H1 (cell line): ENCODE results near the gene DLEC1. TPM values are rescaled to one million over a fixed set of nuclear protein-coding genes. Genes with fewer than 3 reads are reported as not detected.

ENCODE experiments used
- CTCF ChIA-PET: fragments of 300-600 bp; sonication (Branson Sonifier 250); formaldehyde crosslinking; loops from one replicate; lab custom pipeline; 2021; ENCODE audit not compliant: partially characterized antibody; lab: Charles Lee
- POLR2A ChIA-PET: fragments of 300-600 bp; sonication (Branson Sonifier 250); formaldehyde crosslinking; loops from one replicate; lab custom pipeline; 2021; ENCODE audit warnings: inconsistent platforms; ENCODE audit not compliant: partially characterized antibody; lab: Charles Lee
- DNase-seq, 2 experiments: peaks; one replicate each; pipeline versions ENCODE4 v3.0.0 to v3.0.0-alpha.2; 2010 to 2022; ENCODE audit warnings: low spot score in 2 of 2, low read depth in 1 of 2, mixed read lengths in 1 of 2
- FAIRE-seq: peaks from 2 replicates; lab custom pipeline; 2011; peaks lifted over from hg19 to GRCh38; lab: Jason Lieb, UNC
- H2AFZ ChIP-seq: 2 replicates; pipeline ENCODE4 v1.8.1; 2012; ENCODE audit warnings: low read length, inconsistent platforms
- H2AK5ac ChIP-seq: 2 replicates; pipeline ENCODE4 v1.6.1; 2013; ENCODE audit warnings: low read depth, low read length
- H2BK120ac ChIP-seq: replicated peaks from 2 replicates; pipeline ENCODE3; 2013; ENCODE audit warnings: low read depth, low read length, inconsistent platforms
- H2BK12ac ChIP-seq: 2 replicates; pipeline ENCODE4 v1.6.1; 2013; ENCODE audit warnings: low read depth, low read length
- H2BK15ac ChIP-seq: 2 replicates; pipeline ENCODE4 v1.6.1; 2013; ENCODE audit warnings: low read length
- H2BK20ac ChIP-seq: 2 replicates; pipeline ENCODE4 v1.6.1; 2013; ENCODE audit warnings: low read length
- H2BK5ac ChIP-seq: 2 replicates; pipeline ENCODE4 v1.6.1; 2013; ENCODE audit warnings: low read depth, low read length
- H3K14ac ChIP-seq: 2 replicates; pipeline ENCODE4 v1.6.1; 2013; ENCODE audit warnings: inconsistent platforms; ENCODE audit not compliant: insufficient read length
- H3K18ac ChIP-seq: 2 replicates; pipeline ENCODE4 v1.6.1; 2013; ENCODE audit warnings: low read length; ENCODE audit errors: extremely low read depth
- H3K23ac ChIP-seq: 2 replicates; pipeline ENCODE4 v1.6.1; 2013; ENCODE audit warnings: inconsistent platforms; ENCODE audit not compliant: insufficient read length
- H3K23me2 ChIP-seq: 2 replicates; pipeline ENCODE4 v1.6.1; 2013; ENCODE audit warnings: low read depth, low read length
- H3K27ac ChIP-seq: 2 replicates; pipeline ENCODE4 v1.6.1; 2011; ENCODE audit warnings: low read depth, low read length, inconsistent platforms
- H3K27me3 ChIP-seq, 4 experiments: replicated peaks in 1 of 4; 1 replicate in 1 of 4; 2 replicates in 3 of 4; pipeline versions ENCODE4 v1.6.1 to v1.8.1; 2011 to 2013; ENCODE audit warnings: low read length in 3 of 4, mild to moderate bottlenecking in 3 of 4, inconsistent platforms in 2 of 4, mixed read lengths in 2 of 4, moderate library complexity in 1 of 4; ENCODE audit not compliant: control insufficient read depth in 3 of 4, insufficient read depth in 3 of 4; ENCODE audit errors: extremely low read depth in 1 of 4
- H3K36me3 ChIP-seq, 4 experiments: 2 replicates each; pipeline versions ENCODE4 v1.6.1 to v1.8.1; 2011 to 2013; ENCODE audit warnings: mild to moderate bottlenecking in 4 of 4, low read length in 3 of 4, moderate library complexity in 2 of 4, control low read depth in 1 of 4, inconsistent platforms in 1 of 4; ENCODE audit not compliant: insufficient read depth in 4 of 4, control insufficient read depth in 2 of 4
- H3K4ac ChIP-seq: replicated peaks from 2 replicates; pipeline ENCODE3; 2013; ENCODE audit warnings: low read length, low read depth, mixed read lengths, inconsistent platforms; ENCODE audit not compliant: insufficient read length
- H3K4me1 ChIP-seq, 4 experiments: replicated peaks in 1 of 4; 1 replicate in 1 of 4; 2 replicates in 3 of 4; pipeline versions ENCODE4 v1.6.1 to v1.8.1; 2011 to 2013; ENCODE audit warnings: low read length in 3 of 4, inconsistent platforms in 2 of 4, mixed read lengths in 1 of 4; ENCODE audit not compliant: insufficient read depth in 4 of 4, control insufficient read depth in 3 of 4
- H3K4me2 ChIP-seq, 2 experiments: 2 replicates each; pipeline versions ENCODE4 v1.6.1 to v1.8.1; 2011 to 2013; ENCODE audit warnings: low read depth in 2 of 2, low read length in 2 of 2, control low read depth in 1 of 2, inconsistent platforms in 1 of 2, mild to moderate bottlenecking in 1 of 2; ENCODE audit not compliant: insufficient read depth in 1 of 2
- H3K4me3 ChIP-seq, 4 experiments: fragments of 200-600, 300-600 bp in 1 of 4; sonication (generic), shearing (Covaris generic), sonication (Bioruptor Twin) in 1 of 4; 2 replicates each; pipeline versions ENCODE4 v1.5.1 to v1.8.1; 2011 to 2016; ENCODE audit warnings: low read length in 4 of 4, low read depth in 3 of 4, control low read depth in 2 of 4, inconsistent platforms in 2 of 4, mild to moderate bottlenecking in 2 of 4, mixed read lengths in 1 of 4, moderate library complexity in 1 of 4; ENCODE audit not compliant: insufficient read depth in 2 of 4; ENCODE audit errors: extremely low read depth in 1 of 4
- H3K56ac ChIP-seq: replicated peaks from 2 replicates; pipeline ENCODE3; 2013; ENCODE audit warnings: low read depth, mild to moderate bottlenecking, mixed read lengths, low read length, inconsistent platforms; ENCODE audit not compliant: insufficient read length
- H3K79me1 ChIP-seq: 2 replicates; pipeline ENCODE4 v1.6.1; 2013; ENCODE audit warnings: low read depth, low read length, control low read depth
- H3K79me2 ChIP-seq, 2 experiments: 2 replicates each; pipeline versions ENCODE4 v1.6.1 to v1.8.1; 2012 to 2013; ENCODE audit warnings: low read length in 2 of 2, mild to moderate bottlenecking in 2 of 2, inconsistent platforms in 1 of 2; ENCODE audit not compliant: insufficient read depth in 2 of 2, control insufficient read depth in 1 of 2
- H3K9ac ChIP-seq, 4 experiments: replicated peaks in 1 of 4; 1 replicate in 1 of 4; 2 replicates in 3 of 4; pipeline versions ENCODE4 v1.6.1 to v1.8.1; 2011 to 2013; ENCODE audit warnings: low read depth in 3 of 4, low read length in 3 of 4, control low read depth in 2 of 4, mild to moderate bottlenecking in 2 of 4, moderate library complexity in 2 of 4, inconsistent platforms in 1 of 4; ENCODE audit errors: extremely low read depth in 1 of 4
- H3K9me3 ChIP-seq, 2 experiments: 2 replicates each; pipeline versions ENCODE4 v1.6.1 to v1.8.1; 2012 to 2013; ENCODE audit warnings: mild to moderate bottlenecking in 2 of 2, moderate library complexity in 2 of 2, control low read depth in 1 of 2, inconsistent platforms in 1 of 2, low read depth in 1 of 2, low read length in 1 of 2, mixed read lengths in 1 of 2; ENCODE audit not compliant: insufficient read depth in 2 of 2
- H4K20me1 ChIP-seq, 2 experiments: replicated peaks in 1 of 2; 2 replicates each; pipeline versions ENCODE3 to v1.8.1; 2011 to 2013; ENCODE audit warnings: inconsistent platforms in 2 of 2, low read length in 2 of 2, mild to moderate bottlenecking in 1 of 2; ENCODE audit not compliant: insufficient read depth in 2 of 2, control insufficient read depth in 1 of 2
- H4K5ac ChIP-seq: 2 replicates; pipeline ENCODE4 v1.6.1; 2013; ENCODE audit warnings: low read length, low read depth, mixed read lengths, inconsistent platforms; ENCODE audit not compliant: insufficient read length
- H4K8ac ChIP-seq: 2 replicates; pipeline ENCODE4 v1.8.0; 2013; ENCODE audit warnings: mild to moderate bottlenecking, moderate library complexity, low read length, inconsistent platforms; ENCODE audit not compliant: insufficient read depth; ENCODE audit errors: extremely low read depth
- H4K91ac ChIP-seq: replicated peaks from 2 replicates; pipeline ENCODE3; 2013; ENCODE audit warnings: low read length, mixed read lengths, inconsistent platforms; ENCODE audit not compliant: insufficient read length
- CBX5 ChIP-seq: fragments of 300-800, 300-1000 bp; sonication (generic); IDR thresholded peaks from 2 replicates; pipeline ENCODE4 v1.7.1; 2016; ENCODE audit warnings: antibody characterized with exemption, low read length, low read depth
- FOSL1 ChIP-seq: IDR thresholded peaks from 2 replicates; pipeline ENCODE4 v1.6.1; 2011; ENCODE audit warnings: mild to moderate bottlenecking, low read depth, low read length, moderate library complexity; ENCODE audit not compliant: insufficient read depth
- NANOG ChIP-seq: IDR thresholded peaks from 2 replicates; pipeline ENCODE4 v1.6.1; 2011; ENCODE audit warnings: low read length, low read depth, mild to moderate bottlenecking, inconsistent platforms; ENCODE audit not compliant: insufficient read depth, poor library complexity, severe bottlenecking
- SIN3A ChIP-seq, 2 experiments: IDR thresholded peaks in 1 of 2; conservative IDR thresholded peaks in 1 of 2; 2 replicates each; pipeline ENCODE4 v1.6.1; 2011 to 2012; ENCODE audit warnings: low read length in 2 of 2, improper control_type of control experiment in 1 of 2, low read depth in 1 of 2, mild to moderate bottlenecking in 1 of 2
- YY1 ChIP-seq: IDR thresholded peaks from 2 replicates; pipeline ENCODE4 v1.6.1; 2011; ENCODE audit warnings: low read depth, mild to moderate bottlenecking, low read length
- WGBS, 2 experiments: shearing (Covaris generic) in 1 of 2; methylation state at CpG; one replicate each; pipeline versions ENCODE4 v1.1.6 to v1.1.7; 2013 to 2015; ENCODE audit warnings: low lambda C conversion rate in 2 of 2, mixed read lengths in 2 of 2, inconsistent platforms in 1 of 2, low coverage in 1 of 2, missing lambda C conversion rate in 1 of 2; ENCODE audit not compliant: insufficient replicate concordance in 2 of 2, insufficient coverage in 1 of 2, insufficient read length in 1 of 2; ENCODE audit errors: extremely low coverage in 1 of 2, missing lambda C conversion rate in 1 of 2; 5-methylcytosine and 5-hydroxymethylcytosine counted together
- polyA plus RNA-seq, 7 experiments: library from polyadenylated mRNA; depleted of rRNA in 3 of 7; stranded (reverse) in 5 of 7; unstranded in 2 of 7; fragments of >200 nt in 5 of 7; fragments of 200-250 nt in 2 of 7; gene quantifications; 1 replicate in 5 of 7; 2 replicates in 1 of 7; 4 replicates in 1 of 7; pipeline versions ENCODE4 v1.2.1 to v1.2.3, GENCODE V29; 2011 to 2013; ENCODE audit warnings: missing spikeins in 2 of 7, mixed read lengths in 2 of 7
- total RNA-seq: library from RNA; stranded (reverse); fragmentation: NEBNext Ultra II Directional; extraction: Animal tissue kit (Norgen Biotek cat#: 25700); gene quantifications from 2 replicates; pipeline ENCODE4 v1.2.1, GENCODE V29; 2021
- TF ChIP-seq, protein P1 (sequence below): IDR thresholded peaks from 2 replicates; pipeline ENCODE4 v1.6.1; 2012; ENCODE audit warnings: low read length, inconsistent platforms
- TF ChIP-seq, protein P2 (sequence below), 3 experiments: IDR thresholded peaks; 1 replicate in 2 of 3; 2 replicates in 1 of 3; pipeline versions ENCODE4 v1.5.1 to v1.6.1; 2011; ENCODE audit warnings: low read length in 3 of 3, mild to moderate bottlenecking in 3 of 3, inconsistent platforms in 2 of 3, low read depth in 1 of 3, moderate library complexity in 1 of 3; ENCODE audit not compliant: insufficient read depth in 1 of 3; ENCODE audit errors: control extremely low read depth in 1 of 3

DLEC1 gene
- total and polyA plus RNA-seq, 2 of the 8 experiments (the other 6 are each of a cell fraction or from before 2014, with no cell fraction given) = 0.26 to 0.76 TPM

DNA sequence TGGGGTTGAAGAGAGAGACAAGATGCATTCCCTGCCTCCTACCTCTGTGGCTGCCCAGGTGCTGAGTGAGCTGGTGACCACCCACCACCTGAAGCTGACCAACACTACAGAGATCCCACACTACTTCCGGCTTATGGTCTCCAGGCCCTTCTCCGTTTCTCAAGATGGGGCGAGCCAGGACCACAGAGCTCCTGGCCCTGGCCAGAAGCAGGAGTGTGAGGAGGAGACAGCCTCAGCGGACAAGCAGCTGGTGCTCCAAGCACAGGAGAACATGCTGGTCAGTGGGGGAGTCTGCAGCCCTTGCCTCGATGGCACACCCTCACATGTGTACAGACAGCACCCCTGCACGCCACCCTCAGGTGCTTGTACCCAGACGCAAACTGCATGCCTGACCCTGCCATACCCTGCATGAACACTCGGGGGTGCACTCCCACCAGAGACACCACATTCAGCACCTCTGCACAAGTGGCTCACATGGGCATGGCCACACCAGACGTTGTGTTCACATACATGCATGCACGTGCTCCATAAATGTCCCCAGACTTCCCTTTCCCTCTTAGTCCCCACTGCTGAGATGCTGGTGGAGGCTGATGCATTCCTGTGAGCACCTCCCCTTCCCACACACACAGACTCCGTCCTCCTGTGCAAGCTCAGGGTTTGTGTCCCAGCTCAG, 78.9 kb downstream of the DLEC1 start:
- H3K4me3 ChIP-seq = no peak overlapping the region
- no peaks in the 10 kb centered on the region for H3K27me3 ChIP-seq
- H3K4me1 ChIP-seq = no peaks in the 10 kb centered on the region
- peaks cover 0 to 8% of the 10 kb centered on the region in 2 experiments for H4K20me1 ChIP-seq
- FAIRE-seq (no peak), DNase-seq (peak in 1 of 2 experiments; percentile 87)
- H3K79me2 ChIP-seq = no peaks in the 10 kb centered on the region
- no peak overlapping the region for H2AK5ac ChIP-seq
- CTCF ChIA-PET = interaction anchor here (0.6 to 8.8 kb wide), 41 partner anchors 10 to 538 kb away, joined by 3 to 105 read pairs (median 4); partner anchors contain the start of genes ACAA1 and SLC22A14
- H3K23me2 ChIP-seq = no peaks in the 10 kb centered on the region
- no peak overlapping the region for H3K23ac ChIP-seq
- no peak overlapping the region for H3K14ac ChIP-seq
- H3K56ac ChIP-seq = no peak overlapping the region
- H3K9ac ChIP-seq = no peak overlapping the region
- no peak overlapping the region for H4K5ac ChIP-seq
- H3K9me3 ChIP-seq = no peaks in the 10 kb centered on the region; a peak in 1 of 4 replicates
- no peak overlapping the region for H2BK15ac ChIP-seq
- H2AFZ ChIP-seq = no peak overlapping the region
- no peak overlapping the region; the same call in 1 of the 2 replicates for H2BK12ac ChIP-seq
- H3K18ac ChIP-seq = no peak overlapping the region
- no peak overlapping the region for H3K4me2 ChIP-seq
- H3K36me3 ChIP-seq = peaks cover 0 to 11% (median 7%) of the 10 kb centered on the region in 4 experiments; a peak in 5 of 8 replicates
- 66% methylated on average over 11 of the region's 11 CpGs; no CpG with 5 or more reads in 1 of the 2 experiments for WGBS, 2 experiments
- POLR2A ChIA-PET = interaction anchor here (1.3 to 4.2 kb wide), 3 partner anchors 9 to 48 kb away, joined by 4 to 20 read pairs (median 14); no protein-coding TSS in a partner anchor
- no peak overlapping the region for H4K91ac ChIP-seq
- H2BK120ac ChIP-seq = no peak overlapping the region
- H2BK20ac ChIP-seq = no peak overlapping the region
- H4K8ac ChIP-seq = no peak overlapping the region
- no peaks in the 10 kb centered on the region for H3K79me1 ChIP-seq
- H3K27ac ChIP-seq = no peak overlapping the region
- no peak overlapping the region for H2BK5ac ChIP-seq
- no peak overlapping the region for H3K4ac ChIP-seq
- TF ChIP-seq CBX5 = no peak
- TF ChIP-seq SIN3A (conservative IDR thresholded peaks at IDR 0.05 in 1 of 2, IDR thresholded peaks at IDR 0.05 in 1 of 2; ENCODE audit: low read depth in 1 of 2, low read length in 2 of 2) = no peak
- no peak for TF ChIP-seq YY1
- TF ChIP-seq, protein P1, sequence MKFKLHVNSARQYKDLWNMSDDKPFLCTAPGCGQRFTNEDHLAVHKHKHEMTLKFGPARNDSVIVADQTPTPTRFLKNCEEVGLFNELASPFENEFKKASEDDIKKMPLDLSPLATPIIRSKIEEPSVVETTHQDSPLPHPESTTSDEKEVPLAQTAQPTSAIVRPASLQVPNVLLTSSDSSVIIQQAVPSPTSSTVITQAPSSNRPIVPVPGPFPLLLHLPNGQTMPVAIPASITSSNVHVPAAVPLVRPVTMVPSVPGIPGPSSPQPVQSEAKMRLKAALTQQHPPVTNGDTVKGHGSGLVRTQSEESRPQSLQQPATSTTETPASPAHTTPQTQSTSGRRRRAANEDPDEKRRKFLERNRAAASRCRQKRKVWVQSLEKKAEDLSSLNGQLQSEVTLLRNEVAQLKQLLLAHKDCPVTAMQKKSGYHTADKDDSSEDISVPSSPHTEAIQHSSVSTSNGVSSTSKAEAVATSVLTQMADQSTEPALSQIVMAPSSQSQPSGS = no peak
- TF ChIP-seq, protein P2, sequence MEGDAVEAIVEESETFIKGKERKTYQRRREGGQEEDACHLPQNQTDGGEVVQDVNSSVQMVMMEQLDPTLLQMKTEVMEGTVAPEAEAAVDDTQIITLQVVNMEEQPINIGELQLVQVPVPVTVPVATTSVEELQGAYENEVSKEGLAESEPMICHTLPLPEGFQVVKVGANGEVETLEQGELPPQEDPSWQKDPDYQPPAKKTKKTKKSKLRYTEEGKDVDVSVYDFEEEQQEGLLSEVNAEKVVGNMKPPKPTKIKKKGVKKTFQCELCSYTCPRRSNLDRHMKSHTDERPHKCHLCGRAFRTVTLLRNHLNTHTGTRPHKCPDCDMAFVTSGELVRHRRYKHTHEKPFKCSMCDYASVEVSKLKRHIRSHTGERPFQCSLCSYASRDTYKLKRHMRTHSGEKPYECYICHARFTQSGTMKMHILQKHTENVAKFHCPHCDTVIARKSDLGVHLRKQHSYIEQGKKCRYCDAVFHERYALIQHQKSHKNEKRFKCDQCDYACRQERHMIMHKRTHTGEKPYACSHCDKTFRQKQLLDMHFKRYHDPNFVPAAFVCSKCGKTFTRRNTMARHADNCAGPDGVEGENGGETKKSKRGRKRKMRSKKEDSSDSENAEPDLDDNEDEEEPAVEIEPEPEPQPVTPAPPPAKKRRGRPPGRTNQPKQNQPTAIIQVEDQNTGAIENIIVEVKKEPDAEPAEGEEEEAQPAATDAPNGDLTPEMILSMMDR (IDR thresholded peaks at IDR 0.05; ENCODE audit: control extremely low read depth in 1 of 3, insufficient read depth in 1 of 3, low read depth in 1 of 3, low read length in 3 of 3) = peak in 2 of 3 experiments; percentile 83 to 96; a peak in 3 of 4 replicates
- TF ChIP-seq FOSL1 = no peak
- no peak for TF ChIP-seq NANOG
